Islet precursor cell (in vitro differentiated cells): ENCODE measurements around the gene MCC.
"Not testable (repeated sequence)": the region's sequence is repeated elsewhere in the genome, so short reads cannot be mapped to it uniquely, and the experiment has no call there.

Source experiments
- DNase-seq: peaks from one replicate; pipeline ENCODE4 v3.0.0-alpha.2; 2018

The MCC gene

GRCh38 chr5:113405530-113405929, 82.7 kb downstream of the MCC start:
- DNase-seq = no peak

DNA sequence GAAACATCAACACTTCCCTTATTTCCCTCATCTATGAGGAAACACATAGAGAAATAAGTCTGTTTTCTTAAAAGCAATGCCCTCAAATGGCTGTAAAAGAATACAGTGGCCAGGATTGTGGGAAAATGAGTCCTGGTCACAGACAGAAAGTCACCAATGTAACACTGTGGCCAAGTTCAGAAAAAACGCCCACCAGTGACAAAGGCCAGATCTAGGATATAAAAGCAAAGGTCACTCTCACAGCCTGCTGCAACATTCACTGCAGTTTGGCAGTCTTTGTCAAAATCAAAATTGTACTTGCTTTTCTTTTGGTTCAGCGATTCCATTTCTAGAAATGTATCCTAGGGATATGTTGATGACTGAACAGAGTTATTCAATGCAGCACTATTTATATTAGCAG, 84.0 kb downstream of the MCC start:
- DNase-seq = no peak

GRCh38 chr5:113397986-113398385, 90.3 kb downstream of the MCC start:
- DNase-seq = not testable (repeated sequence)

- DNase-seq = no peak
Observed at GRCh38 chr5:113397046-113397445, 91.2 kb downstream of the MCC start.

- DNase-seq = no peak
Observed at GRCh38 chr5:113394658-113395057, 93.6 kb downstream of the MCC start.

GRCh38 chr5:113390224-113390623, 98.0 kb downstream of the MCC start:
- no peak for DNase-seq

- no peak for DNase-seq
Observed at GRCh38 chr5:113389116-113389515, 99.1 kb downstream of the MCC start.

GRCh38 chr5:113387844-113388243, 100.4 kb downstream of the MCC start:
- no peak for DNase-seq

DNA sequence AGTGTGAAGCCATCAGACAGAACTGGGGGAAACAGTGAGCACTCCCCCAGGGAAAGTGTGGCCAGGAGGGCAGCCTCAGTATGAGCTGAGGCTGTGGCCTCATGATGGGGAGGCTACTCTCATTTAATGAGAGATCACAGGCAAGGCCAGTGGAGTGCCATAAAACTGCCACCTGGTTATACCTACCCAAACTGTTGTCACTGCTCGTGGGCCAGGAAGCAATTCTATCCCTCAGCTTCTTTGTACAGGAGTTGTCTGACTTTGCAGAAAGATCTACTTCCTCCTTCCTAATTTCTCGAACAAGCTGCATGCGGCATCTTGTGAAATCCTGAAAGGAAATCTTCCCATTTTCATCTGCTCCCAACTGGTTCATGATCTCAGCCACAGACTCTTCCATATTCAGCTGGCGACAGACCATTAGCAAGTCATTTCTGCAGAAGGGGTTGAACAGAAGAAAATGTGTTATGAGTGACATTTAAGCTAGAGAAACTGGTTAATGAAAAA, 103.4 kb downstream of the MCC start:
- DNase-seq = no peak

DNA sequence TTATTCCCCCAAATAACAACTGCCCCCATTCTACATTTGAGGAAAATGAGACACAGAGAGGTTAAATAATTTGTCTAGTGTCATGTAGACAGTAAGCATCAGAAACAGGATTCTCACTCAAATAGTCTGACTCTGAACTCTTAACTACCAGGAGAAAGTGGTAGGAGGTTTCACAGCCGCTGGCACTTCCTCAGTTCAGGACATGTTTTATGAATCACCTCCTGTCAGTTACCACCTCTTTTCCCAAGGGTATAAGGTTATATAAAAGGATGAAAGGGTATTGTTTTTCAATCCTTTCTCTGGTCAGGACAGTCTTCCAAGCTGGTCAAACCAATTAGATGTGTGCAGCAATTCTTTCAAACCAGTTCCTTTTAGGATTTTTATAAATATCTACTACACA, 105.5 kb downstream of the MCC start:
- no peak for DNase-seq

- no peak for DNase-seq
Observed at GRCh38 chr5:113381791-113382190, 106.5 kb downstream of the MCC start.

DNA sequence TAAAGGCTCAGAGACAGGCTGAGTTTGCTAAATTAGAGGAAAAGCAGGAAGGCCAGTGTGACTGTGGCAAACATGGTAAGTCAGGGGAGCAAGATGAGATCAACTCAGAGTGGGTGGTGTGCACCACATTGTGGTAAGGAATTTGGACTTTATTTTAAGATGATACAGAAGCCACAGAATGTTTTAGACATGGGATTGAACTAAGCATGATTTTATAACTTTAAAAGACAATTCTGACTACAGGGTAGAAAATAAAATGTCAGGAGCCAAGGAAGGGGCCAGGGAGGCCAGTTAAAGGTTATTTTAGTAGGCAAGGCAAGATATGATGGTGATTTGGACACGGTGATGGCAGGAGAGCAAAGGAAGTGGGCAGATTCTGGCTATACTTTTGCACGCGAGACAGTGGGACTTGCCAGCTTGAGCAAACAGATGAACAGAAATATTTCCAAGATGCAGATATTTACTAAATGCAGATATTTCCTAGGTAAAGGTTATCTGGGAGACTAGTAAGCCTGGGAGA, 107.4 kb downstream of the MCC start:
- DNase-seq = no peak

DNA sequence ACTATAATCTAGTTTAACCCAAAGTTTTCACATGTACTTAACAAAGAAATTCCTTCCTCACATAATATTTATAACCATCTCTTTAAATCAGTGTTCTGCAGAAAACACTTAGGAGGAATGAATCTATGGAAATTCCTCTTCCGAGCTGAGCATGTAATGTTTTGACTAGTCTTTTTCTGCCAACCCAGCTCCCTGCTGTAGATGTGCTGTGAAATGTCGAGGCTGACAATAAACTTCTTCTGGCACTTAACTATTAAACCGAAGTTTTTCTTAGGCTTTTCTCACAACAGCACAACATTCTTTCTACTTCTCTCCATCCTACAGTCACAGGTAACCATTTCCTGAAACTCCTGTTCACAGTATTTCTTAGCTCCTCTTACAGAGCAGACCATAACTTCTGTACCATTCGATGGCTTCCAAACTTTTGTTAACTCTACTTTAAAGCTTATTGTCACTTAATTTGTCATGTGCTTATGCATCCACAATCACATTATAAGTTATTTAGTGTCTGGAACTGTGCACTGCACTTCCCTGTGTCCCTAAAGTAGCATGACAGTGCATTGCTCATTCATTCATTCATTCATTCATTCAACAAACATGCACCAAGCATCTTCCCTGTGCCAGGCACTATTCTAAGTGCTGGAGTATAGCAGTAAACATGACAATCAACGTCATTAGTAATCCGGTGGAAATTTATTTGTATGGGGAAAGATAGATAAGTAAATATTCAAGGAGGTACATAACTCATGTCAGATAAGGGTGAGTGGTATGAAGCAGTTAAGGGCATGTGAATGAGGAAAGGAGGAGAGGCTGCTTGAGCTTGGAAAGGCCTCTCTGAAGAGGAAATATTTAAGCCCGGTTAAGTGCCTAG, 108.1 kb downstream of the MCC start:
- DNase-seq = no peak

DNA sequence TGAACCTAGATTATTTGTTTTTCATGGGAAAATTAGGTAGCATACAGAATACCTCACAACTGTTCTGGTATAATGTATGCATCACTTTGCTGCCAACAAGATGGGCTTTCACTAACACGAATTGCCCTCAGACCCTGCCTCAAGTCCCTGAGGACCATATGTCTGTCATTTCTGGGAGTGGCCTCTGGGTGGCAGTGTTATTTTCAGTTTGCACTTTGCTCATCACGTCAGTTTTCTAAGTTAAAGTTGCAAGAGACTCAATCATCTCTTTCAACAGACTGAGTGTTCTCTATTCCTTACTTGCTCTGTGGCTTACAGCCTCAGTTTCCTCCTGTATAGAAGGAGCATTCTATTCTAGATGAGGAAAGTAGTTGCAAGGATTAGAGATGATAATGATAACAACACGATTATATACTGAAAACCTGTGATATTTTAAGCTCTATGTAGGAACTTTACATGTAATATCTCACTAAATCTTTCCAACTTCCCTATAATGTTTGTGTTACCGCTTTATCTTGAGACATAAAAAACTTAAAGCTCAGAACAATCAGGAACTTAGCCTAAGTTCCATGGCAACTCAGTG, 109.2 kb downstream of the MCC start:
- DNase-seq = peak; percentile 80

DNA sequence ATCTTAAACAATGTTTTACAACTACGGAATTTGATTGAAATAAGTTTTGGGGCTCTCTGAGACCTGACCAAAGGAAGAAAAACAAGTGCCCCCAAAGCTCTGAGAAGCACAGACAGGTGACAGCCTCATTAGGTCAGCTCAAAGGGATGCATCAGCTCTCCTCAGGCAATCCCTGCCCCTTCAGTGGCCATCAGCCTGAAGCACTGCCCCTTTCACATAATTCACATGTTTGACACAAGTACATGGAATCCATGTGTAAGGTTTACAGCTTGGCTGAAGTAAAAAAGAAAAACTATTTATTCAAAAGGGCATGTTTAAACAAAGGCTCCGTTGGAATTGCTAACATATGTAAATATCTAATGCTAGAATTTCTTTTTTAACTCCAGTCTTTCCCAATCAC, 109.7 kb downstream of the MCC start:
- DNase-seq = no peak

- DNase-seq = no peak
Observed at GRCh38 chr5:113378081-113378480, 110.2 kb downstream of the MCC start.

DNA sequence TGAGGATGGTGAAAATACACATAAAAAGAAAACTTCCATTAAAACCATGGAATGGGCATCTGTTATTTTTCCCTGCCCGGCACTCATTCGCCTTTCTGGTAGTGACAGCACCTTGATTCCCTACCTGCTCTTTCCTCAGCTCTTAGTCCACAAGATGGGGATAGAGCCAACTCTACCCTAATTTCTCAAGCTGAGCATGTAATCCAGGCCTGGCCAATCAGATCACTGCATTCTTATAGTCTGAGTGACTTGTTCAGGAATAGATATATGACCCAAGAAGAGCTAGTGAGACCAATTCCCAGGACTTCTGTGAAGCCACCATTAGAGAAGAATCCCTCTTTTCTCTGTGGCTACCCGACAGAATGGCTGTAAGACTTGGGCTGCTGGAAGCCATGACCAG, 111.6 kb downstream of the MCC start:
- no peak for DNase-seq

DNA sequence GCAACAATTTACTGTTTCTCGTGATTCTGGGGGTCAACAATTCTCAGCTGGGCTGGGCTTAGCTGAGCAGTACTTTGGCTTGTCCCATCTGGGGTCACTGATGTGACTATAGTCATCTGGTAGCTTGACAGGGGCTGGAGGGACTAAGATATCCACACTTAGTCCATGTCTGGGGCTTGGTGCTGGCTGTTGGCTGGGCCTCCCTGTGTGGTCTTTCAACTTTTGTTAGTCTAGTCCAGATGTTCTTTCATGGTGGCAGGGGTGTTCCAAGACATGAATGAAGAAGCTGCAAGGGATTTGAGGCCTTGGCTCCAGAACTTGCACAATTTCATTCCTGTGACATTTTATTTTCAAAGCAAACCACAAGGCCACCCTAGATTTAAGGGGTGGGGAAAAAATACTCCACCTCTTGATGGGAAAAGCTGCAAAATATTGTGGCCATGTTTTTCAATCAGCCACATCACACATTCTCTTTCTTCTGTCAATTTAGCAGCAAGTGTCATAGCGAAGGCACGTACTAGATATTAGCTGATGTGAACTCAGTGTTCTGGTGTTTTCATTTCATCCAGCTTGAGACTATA, 112.7 kb downstream of the MCC start:
- no peak for DNase-seq

GRCh38 chr5:113373426-113373825, 114.8 kb downstream of the MCC start:
- no peak for DNase-seq

DNA sequence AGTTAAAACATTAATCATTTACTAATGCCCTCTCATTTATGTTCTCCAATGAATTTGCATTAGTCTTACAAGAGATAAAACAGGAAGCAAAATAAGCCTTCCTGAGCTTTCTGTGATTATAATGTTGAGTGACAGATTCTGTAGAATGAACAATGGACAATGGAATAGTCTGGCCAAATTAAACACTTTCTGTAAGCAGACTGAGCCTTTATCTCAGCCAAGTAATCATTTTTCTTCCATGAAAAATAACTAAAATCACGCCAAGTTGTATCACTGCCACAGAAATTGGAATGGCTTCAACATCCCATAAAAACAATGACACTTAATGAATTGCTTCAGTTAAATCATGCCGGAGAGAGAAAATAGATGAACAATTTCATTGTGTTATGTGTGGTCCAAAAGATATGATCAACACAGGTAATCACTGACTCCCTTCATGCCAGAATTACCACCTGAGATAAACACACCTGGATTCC, 116.5 kb downstream of the MCC start:
- no peak for DNase-seq

- DNase-seq = peak; percentile 73
Observed at GRCh38 chr5:113367586-113367985, 120.7 kb downstream of the MCC start.

- no peak for DNase-seq
Observed at GRCh38 chr5:113364466-113364865, 123.8 kb downstream of the MCC start.

GRCh38 chr5:113361701-113362100, 126.6 kb downstream of the MCC start:
- no peak for DNase-seq

- no peak for DNase-seq
Observed at GRCh38 chr5:113359419-113359818, 128.8 kb downstream of the MCC start.
